ES-I3 (cell line): ENCODE results near the gene AFF3.

Experiments used
- H3K36me3 ChIP-seq: 2 replicates; pipeline ENCODE4 v1.6.1; 2013; ENCODE audit warnings: mild to moderate bottlenecking, low read length, control low read depth, moderate library complexity; ENCODE audit not compliant: insufficient read depth
- H3K4me1 ChIP-seq: 2 replicates; pipeline ENCODE4 v1.6.1; 2013; ENCODE audit warnings: mild to moderate bottlenecking, control low read depth, low read length; ENCODE audit not compliant: insufficient read depth
- H3K9ac ChIP-seq: 2 replicates; pipeline ENCODE4 v1.6.1; 2013; ENCODE audit warnings: low read depth, mild to moderate bottlenecking, low read length, moderate library complexity
- H3K9me3 ChIP-seq: 2 replicates; pipeline ENCODE4 v1.6.1; 2013; ENCODE audit warnings: mild to moderate bottlenecking, low read length, moderate library complexity; ENCODE audit not compliant: control insufficient read depth, insufficient read depth

Gene AFF3

DNA sequence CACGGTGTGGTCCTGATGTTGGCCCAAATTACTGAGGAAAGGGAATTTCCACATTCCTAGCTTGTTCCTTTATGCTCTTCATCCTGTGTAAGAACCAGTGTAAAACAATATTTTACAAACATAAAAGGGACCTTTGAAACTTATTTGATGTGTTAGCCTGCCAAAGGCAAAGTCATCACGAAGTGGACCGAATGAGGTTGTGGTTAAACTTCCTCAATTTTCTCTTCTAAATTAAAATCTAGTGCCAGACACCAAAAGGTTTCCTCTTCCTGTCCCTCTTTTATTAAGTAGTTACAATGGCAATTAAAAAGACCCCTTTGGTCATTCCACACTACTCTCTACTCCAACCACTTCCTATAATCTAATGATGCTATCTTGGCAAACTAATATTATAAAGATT, 279.8 kb downstream of the AFF3 start:
- H3K4me1 ChIP-seq = no peaks in the 10 kb centered on the region
- H3K9ac ChIP-seq = no peak overlapping the region
- H3K36me3 ChIP-seq = no peaks in the 10 kb centered on the region
- H3K9me3 ChIP-seq = no peaks in the 10 kb centered on the region

DNA sequence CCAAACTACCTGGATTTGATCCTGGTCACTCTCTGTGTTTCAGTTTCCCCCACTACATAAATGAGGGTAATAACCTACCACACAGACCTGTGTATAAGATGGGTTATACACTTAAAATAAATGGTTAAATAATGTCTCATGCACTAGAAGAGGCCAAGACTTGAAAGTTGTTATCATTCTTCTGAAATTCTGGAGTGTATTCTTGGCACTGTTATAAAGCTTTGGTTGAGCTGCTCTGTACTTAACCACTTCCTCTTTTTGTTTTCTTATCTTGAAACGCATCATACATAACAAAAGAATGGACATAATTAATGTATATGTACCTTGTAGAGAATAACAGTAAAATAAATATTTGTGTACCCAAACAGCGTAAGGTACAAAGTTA, 281.0 kb downstream of the AFF3 start:
- Histone ChIP-seq H3K9ac (no peak overlapping the region), H3K9me3 (no peaks in the 10 kb centered on the region), H3K4me1 (no peaks in the 10 kb centered on the region), H3K36me3 (no peaks in the 10 kb centered on the region)

DNA sequence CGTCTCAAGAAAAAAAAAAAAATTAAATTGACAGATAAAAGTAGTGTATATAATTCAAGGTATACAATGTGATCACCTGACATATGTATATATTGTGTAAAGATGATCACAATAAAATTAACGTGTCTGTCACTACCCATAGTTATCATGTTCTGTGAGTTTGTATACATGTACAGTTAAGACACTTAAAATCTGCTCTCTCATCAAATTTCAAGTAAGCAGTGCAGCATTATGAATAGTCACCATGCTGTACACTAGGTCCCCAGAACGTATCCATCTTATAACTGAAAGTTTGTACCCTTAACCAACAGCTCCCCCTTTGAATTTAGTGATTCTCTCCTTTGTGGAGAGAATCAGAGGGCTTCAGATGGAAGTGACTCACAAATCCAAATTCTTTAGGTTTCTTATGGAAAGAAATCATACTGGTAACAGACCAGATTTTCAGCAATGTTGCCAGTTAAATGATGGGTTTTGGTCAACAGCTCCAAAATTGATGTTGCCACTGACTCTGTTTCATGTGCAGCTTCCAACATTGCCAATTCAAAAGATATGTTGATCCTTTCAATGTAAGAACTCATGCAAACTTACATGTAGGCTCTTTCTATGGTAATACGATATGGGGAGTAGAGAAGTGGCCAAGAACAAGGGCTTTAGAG, 281.5 kb downstream of the AFF3 start:
- Histone ChIP-seq H3K9me3 (no peaks in the 10 kb centered on the region), H3K36me3 (no peaks in the 10 kb centered on the region), H3K9ac (no peak overlapping the region), H3K4me1 (no peaks in the 10 kb centered on the region)

DNA sequence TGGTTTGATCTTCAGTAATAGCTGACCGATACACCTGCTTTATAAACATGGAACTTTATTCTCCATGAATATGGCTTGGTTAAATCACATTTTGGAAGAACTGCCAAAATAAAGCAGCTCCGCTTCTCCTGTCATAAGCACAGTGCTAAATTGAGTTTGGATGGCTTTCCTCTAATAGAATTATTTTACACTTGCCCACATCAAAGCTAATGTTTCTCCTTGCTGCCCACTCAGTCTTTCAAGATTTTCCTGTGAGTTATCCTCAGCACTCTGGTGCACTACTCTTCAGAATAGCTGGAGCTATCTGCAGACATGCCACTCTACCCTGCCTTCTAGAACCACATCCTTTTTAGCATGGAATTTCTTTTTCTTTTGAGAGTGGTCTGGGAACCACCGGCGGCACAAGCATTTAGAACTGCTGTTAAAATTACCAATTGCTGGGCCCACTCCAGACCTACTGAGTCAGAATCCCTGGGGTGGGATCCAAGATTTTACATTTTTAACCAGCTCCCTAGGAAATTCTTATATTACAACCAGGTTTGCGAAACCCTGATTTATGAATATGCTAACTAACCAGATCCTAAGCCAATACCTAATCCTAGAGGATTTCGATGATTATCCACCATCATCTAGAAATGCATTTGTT, 283.3 kb downstream of the AFF3 start:
- no peaks in the 10 kb centered on the region for H3K9me3 ChIP-seq
- H3K4me1 ChIP-seq = no peaks in the 10 kb centered on the region
- H3K9ac ChIP-seq = no peak overlapping the region
- H3K36me3 ChIP-seq = no peaks in the 10 kb centered on the region

DNA sequence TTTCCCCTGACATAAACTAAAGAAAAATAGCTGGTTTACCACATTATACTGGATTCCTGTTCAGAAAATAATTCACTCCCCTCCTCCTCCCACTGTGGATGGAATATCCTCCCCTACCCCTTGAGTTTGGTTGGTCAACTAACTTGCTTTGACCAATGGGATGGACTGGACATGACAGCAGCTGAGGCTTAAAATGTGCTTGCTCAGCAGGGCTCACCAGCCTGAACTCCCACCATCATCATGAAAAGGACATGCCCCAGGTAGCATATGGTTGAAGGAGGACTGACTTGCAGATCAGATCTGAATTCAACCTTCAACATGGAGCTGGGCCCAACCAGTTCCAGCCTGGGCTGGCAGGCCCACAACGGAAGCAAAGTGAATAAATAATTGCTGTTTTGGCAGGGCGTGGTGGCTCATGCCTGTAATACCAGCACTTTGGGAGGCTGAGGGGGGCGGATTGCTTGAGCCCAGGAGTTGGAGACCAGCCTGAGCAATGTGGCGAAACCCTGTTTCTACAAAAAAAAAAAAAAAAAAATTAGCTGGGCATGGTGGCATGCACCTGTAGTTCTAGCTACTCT, 284.4 kb downstream of the AFF3 start:
- H3K9me3 ChIP-seq = no peaks in the 10 kb centered on the region
- H3K4me1 ChIP-seq = no peaks in the 10 kb centered on the region
- H3K36me3 ChIP-seq = no peaks in the 10 kb centered on the region
- H3K9ac ChIP-seq = no peak overlapping the region

DNA sequence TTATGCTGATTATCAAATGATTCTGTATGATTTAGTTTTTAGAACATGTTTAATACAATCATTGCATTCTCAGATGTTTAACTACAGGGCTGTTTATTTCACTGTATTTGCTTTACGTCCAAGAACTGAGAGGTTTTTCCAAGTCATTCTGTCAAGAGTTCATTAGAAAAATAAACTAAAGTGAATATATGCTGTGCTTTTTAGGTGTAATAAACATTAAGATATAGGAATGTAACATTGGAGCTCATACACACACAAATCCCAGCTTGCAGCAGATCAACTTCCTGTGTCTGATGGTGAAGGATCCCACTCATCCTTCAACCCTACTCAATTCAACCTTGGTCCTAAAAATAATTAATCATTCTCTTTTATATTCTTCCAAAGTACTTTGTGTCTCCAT, 285.0 kb downstream of the AFF3 start:
- Histone ChIP-seq H3K9me3 (no peaks in the 10 kb centered on the region), H3K4me1 (no peaks in the 10 kb centered on the region), H3K9ac (no peak overlapping the region), H3K36me3 (no peaks in the 10 kb centered on the region)

DNA sequence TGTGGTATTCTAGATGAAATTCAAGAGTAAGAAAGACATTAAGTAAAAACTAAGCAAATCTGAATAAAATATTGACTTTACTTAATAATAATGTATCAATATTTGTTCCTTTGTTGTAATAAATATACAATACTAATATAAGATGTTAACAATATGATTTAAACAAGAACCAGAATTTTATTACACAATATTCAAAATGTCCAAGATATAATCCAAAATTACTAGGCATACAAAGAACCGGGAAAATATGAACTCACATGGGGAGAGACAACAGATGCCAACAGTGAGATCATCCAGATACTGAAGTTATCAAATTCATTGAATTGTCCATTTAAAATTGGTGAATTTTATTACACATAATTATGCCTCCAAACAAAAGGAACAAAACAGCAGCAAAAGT, 286.3 kb downstream of the AFF3 start:
- H3K9ac ChIP-seq = no peak overlapping the region

DNA sequence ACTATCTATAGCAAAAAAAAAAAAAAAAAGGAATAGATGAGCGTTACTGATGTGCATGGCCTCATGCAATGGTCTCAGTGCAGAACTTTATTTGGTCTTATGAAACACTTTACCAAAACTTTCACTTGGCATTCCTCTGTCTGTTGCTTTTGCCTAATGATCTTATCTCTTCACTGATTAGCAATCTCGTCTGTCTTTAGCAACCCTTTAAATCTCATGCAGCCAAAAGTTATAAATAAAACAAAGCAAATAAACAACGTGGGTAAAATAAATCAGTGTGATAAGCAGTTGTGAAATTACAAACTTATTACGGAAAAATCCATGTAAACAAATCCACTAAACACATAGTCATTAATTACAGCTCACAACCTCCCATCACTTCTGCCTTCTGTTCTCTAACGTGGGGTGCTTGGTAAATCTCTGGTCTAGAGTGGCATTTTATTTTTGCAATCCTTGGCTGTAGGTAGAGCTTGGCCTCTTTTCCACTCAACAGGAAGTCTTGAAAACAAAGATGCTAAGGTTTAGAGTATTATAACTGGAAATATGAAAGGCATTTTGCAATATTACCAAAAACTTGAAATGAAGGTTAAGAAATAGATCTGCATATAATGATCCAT, 288.0 kb downstream of the AFF3 start:
- Histone ChIP-seq H3K9ac (no peak overlapping the region), H3K36me3 (no peaks in the 10 kb centered on the region), H3K9me3 (no peaks in the 10 kb centered on the region), H3K4me1 (no peaks in the 10 kb centered on the region)

More for the DNA sequence above, 286.3 kb downstream of the AFF3 start:
- Histone ChIP-seq H3K4me1 (no peaks in the 10 kb centered on the region), H3K9me3 (no peaks in the 10 kb centered on the region), H3K36me3 (no peaks in the 10 kb centered on the region)

DNA sequence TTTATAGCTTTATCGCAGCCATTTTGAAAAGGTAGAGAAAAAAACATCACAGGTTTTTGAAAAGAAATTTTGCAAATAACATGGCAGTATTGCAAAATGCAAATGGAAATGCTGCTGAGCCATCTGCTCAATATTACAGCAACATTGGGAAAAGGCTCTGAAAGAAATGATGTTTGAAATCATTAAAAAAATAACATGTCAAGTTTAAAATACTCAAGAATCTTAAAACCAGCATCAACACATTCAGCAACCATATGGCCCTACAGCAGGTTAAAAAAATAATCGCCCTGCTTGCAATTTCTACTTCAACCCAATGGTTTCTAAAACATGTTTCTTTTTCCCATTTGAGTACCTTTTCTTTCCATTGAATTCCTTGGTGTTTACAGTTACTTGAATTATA, 289.4 kb downstream of the AFF3 start:
- Histone ChIP-seq H3K9me3 (no peaks in the 10 kb centered on the region), H3K4me1 (no peaks in the 10 kb centered on the region), H3K36me3 (no peaks in the 10 kb centered on the region), H3K9ac (no peak overlapping the region)

DNA sequence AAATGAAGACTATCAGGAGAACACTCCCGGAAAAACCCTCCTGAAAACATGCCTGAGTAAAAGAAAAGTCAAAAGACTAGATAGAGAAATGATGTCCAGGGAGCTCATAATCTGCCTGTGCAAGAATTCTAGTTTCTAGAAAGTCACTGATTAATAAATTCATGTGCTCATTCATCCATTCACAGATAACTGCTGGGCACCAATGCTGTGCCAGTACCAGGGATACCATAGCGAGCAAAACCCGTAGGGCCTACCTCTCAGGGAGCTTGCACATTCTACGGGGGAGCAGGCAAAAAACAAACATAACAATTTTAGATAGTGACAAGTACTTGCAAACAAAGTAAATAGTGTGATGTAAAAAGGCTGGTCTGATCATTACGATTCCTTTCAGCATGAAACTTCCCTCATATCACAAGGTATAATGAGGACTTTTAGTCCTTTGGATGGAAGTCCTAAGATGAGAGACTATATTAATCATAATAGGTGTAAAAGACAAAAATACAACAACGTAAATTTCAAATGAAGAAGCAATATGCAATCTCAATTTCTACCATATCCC, 289.9 kb downstream of the AFF3 start:
- H3K36me3 ChIP-seq = no peaks in the 10 kb centered on the region
- no peak overlapping the region for H3K9ac ChIP-seq
- H3K9me3 ChIP-seq = no peaks in the 10 kb centered on the region
- no peaks in the 10 kb centered on the region for H3K4me1 ChIP-seq

DNA sequence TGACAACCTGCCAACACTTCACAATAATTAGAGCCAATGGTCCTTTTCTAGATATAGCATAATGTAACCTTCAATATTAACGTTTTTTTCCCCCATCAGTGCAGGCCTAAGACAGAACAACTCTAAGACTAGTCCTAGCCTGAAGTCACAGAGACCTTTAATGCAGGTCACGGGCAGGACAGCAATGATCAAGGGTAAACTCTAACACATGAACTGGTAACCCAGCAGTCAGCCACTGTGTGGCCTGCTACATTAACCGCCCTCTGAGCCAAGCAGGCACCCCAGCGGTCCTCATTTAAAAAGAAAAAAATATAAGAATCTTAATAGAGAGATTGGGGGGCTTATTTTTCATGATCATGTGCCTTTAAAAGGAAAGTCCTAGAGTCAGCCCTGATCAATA, 290.6 kb downstream of the AFF3 start:
- no peaks in the 10 kb centered on the region for H3K4me1 ChIP-seq
- H3K36me3 ChIP-seq = no peaks in the 10 kb centered on the region
- no peaks in the 10 kb centered on the region for H3K9me3 ChIP-seq
- H3K9ac ChIP-seq = no peak overlapping the region

DNA sequence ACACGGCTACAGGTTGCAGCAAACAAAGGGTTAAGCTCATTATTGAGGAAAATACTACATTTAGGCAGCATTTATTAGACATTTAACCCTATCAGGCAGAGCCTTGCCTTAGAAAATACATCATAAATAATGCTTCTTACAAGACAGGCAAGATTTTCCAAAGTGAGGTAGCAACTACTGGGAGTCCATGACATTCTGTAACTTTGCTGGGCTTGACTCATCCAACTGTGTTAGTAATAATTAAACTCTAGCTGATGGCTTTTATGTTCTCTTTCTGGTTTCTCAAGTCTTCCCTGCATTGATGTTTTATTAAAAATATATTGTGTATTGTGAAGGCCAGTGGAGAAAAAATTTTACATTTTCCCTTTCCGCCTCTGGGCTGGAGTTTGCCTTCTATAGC, 291.3 kb downstream of the AFF3 start:
- Histone ChIP-seq H3K4me1 (no peaks in the 10 kb centered on the region), H3K9ac (no peak overlapping the region), H3K9me3 (no peaks in the 10 kb centered on the region), H3K36me3 (no peaks in the 10 kb centered on the region)

DNA sequence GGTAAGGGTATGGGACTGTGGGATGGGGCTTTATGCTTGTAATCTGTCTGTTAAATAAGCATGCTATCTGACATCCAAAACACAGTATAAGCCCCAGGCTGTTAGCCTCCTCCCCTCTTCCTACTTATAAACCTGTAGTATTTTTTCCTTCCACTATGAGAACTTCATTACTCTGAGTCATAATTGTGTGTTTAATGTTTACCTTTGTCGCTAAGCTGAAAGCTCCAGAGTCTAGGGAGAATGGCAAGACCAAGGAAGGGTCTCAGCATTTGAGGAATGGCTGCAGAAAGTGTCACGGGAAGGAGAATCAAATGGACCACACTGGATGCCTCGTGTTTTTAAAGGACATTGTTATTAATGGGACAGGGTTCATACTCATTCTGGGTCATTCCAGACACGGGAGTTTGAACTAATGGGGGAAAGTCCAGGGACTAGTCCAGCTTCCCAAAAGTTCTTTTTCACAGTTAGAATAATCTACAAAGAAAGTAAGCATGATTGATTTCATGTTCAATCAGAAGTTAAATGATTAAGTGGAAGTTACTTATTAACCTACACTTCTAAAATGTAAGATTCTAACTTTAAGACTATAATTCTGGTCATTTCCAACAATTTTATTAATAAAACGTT, 292.2 kb downstream of the AFF3 start:
- Histone ChIP-seq H3K36me3 (no peaks in the 10 kb centered on the region), H3K4me1 (no peaks in the 10 kb centered on the region), H3K9me3 (no peaks in the 10 kb centered on the region), H3K9ac (no peak overlapping the region)

DNA sequence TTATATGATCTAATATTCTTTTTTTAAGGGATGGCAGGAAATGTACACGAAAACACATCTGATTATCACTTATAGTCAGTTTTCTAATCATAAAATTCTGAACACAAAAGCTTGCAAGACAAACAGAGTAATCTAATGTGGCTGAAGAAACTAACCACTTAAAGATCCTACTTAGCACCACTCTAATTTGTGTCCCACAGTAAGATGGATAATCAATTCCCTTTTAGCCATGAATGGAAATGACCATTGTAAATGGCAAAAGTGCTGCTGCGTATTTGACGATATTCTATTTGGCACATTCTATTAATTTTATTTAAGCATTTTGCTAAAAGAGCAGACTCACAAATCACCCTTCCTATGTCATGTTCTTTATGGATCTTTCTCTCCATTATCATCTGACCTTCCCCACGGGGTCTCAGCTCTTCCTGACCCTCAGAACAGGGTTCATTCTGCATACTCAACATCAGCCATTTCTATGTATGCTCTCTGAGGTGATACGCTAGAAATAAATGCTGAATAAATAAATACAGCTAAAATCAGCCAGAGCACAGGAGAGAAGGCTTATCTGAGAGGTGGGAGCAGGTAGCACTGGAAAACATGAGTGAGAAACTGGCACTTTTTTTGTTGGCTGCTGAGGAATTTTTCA, 295.8 kb downstream of the AFF3 start:
- Histone ChIP-seq H3K9ac (no peak overlapping the region), H3K4me1 (no peaks in the 10 kb centered on the region), H3K36me3 (no peaks in the 10 kb centered on the region), H3K9me3 (no peaks in the 10 kb centered on the region)
